ENCODE measurements around the gene ASTE1. TPM values are rescaled to one million over a fixed set of nuclear protein-coding genes. Genes with fewer than 3 reads are reported as not detected.

The ASTE1 gene
- total and polyA plus RNA-seq, 2 donors from 2014 or later = 3.9 to 8.9 TPM

DNA sequence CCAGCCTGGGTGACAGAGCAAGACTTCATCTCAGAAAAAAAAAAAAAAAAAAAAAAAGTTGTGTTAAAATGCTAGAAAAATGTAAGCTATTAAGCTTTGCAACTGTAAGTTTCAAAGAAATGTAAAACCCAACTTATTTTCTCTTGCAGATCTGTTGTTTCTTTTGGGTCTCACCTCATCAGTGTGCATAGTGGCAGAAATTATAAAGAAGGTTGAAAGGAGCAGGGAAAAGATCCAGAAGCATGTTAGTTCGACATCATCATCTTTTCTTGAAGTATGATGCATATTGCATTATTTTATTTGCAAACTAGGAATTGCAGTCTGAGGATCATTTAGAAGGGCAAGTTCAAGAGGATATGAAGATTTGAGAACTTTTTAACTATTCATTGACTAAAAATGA lies 25.6 kb downstream of the ASTE1 start:
- Histone ChIP-seq H3K27me3 (ENCODE audit: control insufficient read depth, insufficient read depth, low read length) (no peaks in the 10 kb centered on the region), H3K36me3 (ENCODE audit: control insufficient read depth in 2 of 3, insufficient read depth in 3 of 3, low read length in 3 of 3) (peaks cover 2 to 13% (median 4%) of the 10 kb centered on the region in 3 donors), H3K4me3 (ENCODE audit: low read length in 3 of 3) (no peak overlapping the region), H3K27ac (ENCODE audit: low read depth in 2 of 2, low read length in 2 of 2) (no peak overlapping the region), H3K4me1 (ENCODE audit: control insufficient read depth in 2 of 3, insufficient read depth in 2 of 3, low read depth in 1 of 3, low read length in 3 of 3) (no peaks in the 10 kb centered on the region), H3K9ac (ENCODE audit: low read length in 3 of 3) (no peak overlapping the region), H3K9me3 (ENCODE audit: control insufficient read depth in 2 of 3, insufficient read depth in 1 of 3, low read length in 3 of 3) (no peaks in the 10 kb centered on the region)
- intact Hi-C loops (cut with DNase I) = no loop called here
- no peak for DNase-seq
- FAIRE-seq = no peak
- TF ChIP-seq, protein P1, sequence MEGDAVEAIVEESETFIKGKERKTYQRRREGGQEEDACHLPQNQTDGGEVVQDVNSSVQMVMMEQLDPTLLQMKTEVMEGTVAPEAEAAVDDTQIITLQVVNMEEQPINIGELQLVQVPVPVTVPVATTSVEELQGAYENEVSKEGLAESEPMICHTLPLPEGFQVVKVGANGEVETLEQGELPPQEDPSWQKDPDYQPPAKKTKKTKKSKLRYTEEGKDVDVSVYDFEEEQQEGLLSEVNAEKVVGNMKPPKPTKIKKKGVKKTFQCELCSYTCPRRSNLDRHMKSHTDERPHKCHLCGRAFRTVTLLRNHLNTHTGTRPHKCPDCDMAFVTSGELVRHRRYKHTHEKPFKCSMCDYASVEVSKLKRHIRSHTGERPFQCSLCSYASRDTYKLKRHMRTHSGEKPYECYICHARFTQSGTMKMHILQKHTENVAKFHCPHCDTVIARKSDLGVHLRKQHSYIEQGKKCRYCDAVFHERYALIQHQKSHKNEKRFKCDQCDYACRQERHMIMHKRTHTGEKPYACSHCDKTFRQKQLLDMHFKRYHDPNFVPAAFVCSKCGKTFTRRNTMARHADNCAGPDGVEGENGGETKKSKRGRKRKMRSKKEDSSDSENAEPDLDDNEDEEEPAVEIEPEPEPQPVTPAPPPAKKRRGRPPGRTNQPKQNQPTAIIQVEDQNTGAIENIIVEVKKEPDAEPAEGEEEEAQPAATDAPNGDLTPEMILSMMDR (IDR thresholded peaks at IDR 0.05; ENCODE audit: borderline replicate concordance, extremely low read depth, insufficient read depth) = no peak

- intact Hi-C loops (cut with DNase I) = no loop called here
- TF ChIP-seq, protein P1 (IDR thresholded peaks at IDR 0.05; ENCODE audit: borderline replicate concordance, extremely low read depth, insufficient read depth) = no peak
- H3K9me3 ChIP-seq (ENCODE audit: control insufficient read depth in 2 of 3, insufficient read depth in 1 of 3, low read length in 3 of 3) = no peaks in the 10 kb centered on the region
- FAIRE-seq (no peak), DNase-seq (no peak)
- H3K36me3 ChIP-seq (ENCODE audit: control insufficient read depth in 2 of 3, insufficient read depth in 3 of 3, low read length in 3 of 3) = peaks cover 5 to 7% (median 7%) of the 10 kb centered on the region in 3 donors
- H3K9ac ChIP-seq (ENCODE audit: low read length in 3 of 3) = no peak overlapping the region
- H3K4me1 ChIP-seq (ENCODE audit: control insufficient read depth in 2 of 3, insufficient read depth in 2 of 3, low read depth in 1 of 3, low read length in 3 of 3) = no peaks in the 10 kb centered on the region
- no peak overlapping the region for H3K4me3 ChIP-seq (ENCODE audit: low read length in 3 of 3)
- no peak overlapping the region for H3K27ac ChIP-seq (ENCODE audit: low read depth in 2 of 2, low read length in 2 of 2)
- H3K27me3 ChIP-seq (ENCODE audit: control insufficient read depth, insufficient read depth, low read length) = no peaks in the 10 kb centered on the region
Measured at GRCh38 chr3:130997289-130997688, 29.3 kb downstream of the ASTE1 start.

GRCh38 chr3:130992344-130992743 lies 34.3 kb downstream of the ASTE1 start:
- intact Hi-C loops (cut with DNase I) = no loop called here
- no peak overlapping the region for H3K9ac ChIP-seq (ENCODE audit: low read length in 3 of 3)
- no peak overlapping the region for H3K4me3 ChIP-seq (ENCODE audit: low read length in 3 of 3)
- no peaks in the 10 kb centered on the region for H3K27me3 ChIP-seq (ENCODE audit: control insufficient read depth, insufficient read depth, low read length)
- peaks cover 0 to 9% (median 3%) of the 10 kb centered on the region in 3 donors for H3K36me3 ChIP-seq (ENCODE audit: control insufficient read depth in 2 of 3, insufficient read depth in 3 of 3, low read length in 3 of 3)
- no peak for FAIRE-seq
- H3K4me1 ChIP-seq (ENCODE audit: control insufficient read depth in 2 of 3, insufficient read depth in 2 of 3, low read depth in 1 of 3, low read length in 3 of 3) = no peaks in the 10 kb centered on the region
- DNase-seq = peak in 2 of 5 donors; percentile 38
- no peaks in the 10 kb centered on the region for H3K9me3 ChIP-seq (ENCODE audit: control insufficient read depth in 2 of 3, insufficient read depth in 1 of 3, low read length in 3 of 3)
- TF ChIP-seq, protein P1 (IDR thresholded peaks at IDR 0.05; ENCODE audit: borderline replicate concordance, extremely low read depth, insufficient read depth) = no peak
- no peak overlapping the region for H3K27ac ChIP-seq (ENCODE audit: low read depth in 2 of 2, low read length in 2 of 2)

- no peak for FAIRE-seq
Measured at GRCh38 chr3:130991126-130991525, 35.5 kb downstream of the ASTE1 start.

More at GRCh38 chr3:130991126-130991525, 35.5 kb downstream of the ASTE1 start:
- no peaks in the 10 kb centered on the region for H3K4me1 ChIP-seq (ENCODE audit: control insufficient read depth in 2 of 3, insufficient read depth in 2 of 3, low read depth in 1 of 3, low read length in 3 of 3)
- intact Hi-C loops (cut with DNase I) = no loop called here
- no peak overlapping the region for H3K4me3 ChIP-seq (ENCODE audit: low read length in 3 of 3)
- no peak overlapping the region for H3K9ac ChIP-seq (ENCODE audit: low read length in 3 of 3)
- DNase-seq = no peak
- no peaks in the 10 kb centered on the region for H3K27me3 ChIP-seq (ENCODE audit: control insufficient read depth, insufficient read depth, low read length)
- no peaks in the 10 kb centered on the region for H3K9me3 ChIP-seq (ENCODE audit: control insufficient read depth in 2 of 3, insufficient read depth in 1 of 3, low read length in 3 of 3)
- H3K36me3 ChIP-seq (ENCODE audit: control insufficient read depth in 2 of 3, insufficient read depth in 3 of 3, low read length in 3 of 3) = peaks cover 0 to 9% (median 3%) of the 10 kb centered on the region in 3 donors
- no peak overlapping the region for H3K27ac ChIP-seq (ENCODE audit: low read depth in 2 of 2, low read length in 2 of 2)
- TF ChIP-seq, protein P1 (IDR thresholded peaks at IDR 0.05; ENCODE audit: borderline replicate concordance, extremely low read depth, insufficient read depth) = no peak

All from kidney (tissue), 14 donors.